HG03025 (cell line): ENCODE data around the gene NAA35.

ENCODE experiments used
- ATAC-seq: cut with Tn5 transposase; IDR thresholded peaks from one replicate; pipeline ENCODE4 v1.9.1; 2021; ENCODE audit warnings: mild to moderate bottlenecking, moderate library complexity; ENCODE audit not compliant: unreplicated experiment, low FRiP score

The NAA35 gene

GRCh38 chr9:86057491-86057890, 116.5 kb downstream of the NAA35 start:
- ATAC-seq = no peak

- ATAC-seq = no peak
Observed at GRCh38 chr9:86061972-86062739, 121.2 kb downstream of the NAA35 start.

GRCh38 chr9:86062845-86063693, 122.1 kb downstream of the NAA35 start:
- no peak for ATAC-seq

GRCh38 chr9:86064220-86064619, 123.3 kb downstream of the NAA35 start:
- ATAC-seq = no peak

- no peak for ATAC-seq
Observed at GRCh38 chr9:86069206-86069869, 128.4 kb downstream of the NAA35 start.
